ENCODE data around the gene ARMC8.

DNA sequence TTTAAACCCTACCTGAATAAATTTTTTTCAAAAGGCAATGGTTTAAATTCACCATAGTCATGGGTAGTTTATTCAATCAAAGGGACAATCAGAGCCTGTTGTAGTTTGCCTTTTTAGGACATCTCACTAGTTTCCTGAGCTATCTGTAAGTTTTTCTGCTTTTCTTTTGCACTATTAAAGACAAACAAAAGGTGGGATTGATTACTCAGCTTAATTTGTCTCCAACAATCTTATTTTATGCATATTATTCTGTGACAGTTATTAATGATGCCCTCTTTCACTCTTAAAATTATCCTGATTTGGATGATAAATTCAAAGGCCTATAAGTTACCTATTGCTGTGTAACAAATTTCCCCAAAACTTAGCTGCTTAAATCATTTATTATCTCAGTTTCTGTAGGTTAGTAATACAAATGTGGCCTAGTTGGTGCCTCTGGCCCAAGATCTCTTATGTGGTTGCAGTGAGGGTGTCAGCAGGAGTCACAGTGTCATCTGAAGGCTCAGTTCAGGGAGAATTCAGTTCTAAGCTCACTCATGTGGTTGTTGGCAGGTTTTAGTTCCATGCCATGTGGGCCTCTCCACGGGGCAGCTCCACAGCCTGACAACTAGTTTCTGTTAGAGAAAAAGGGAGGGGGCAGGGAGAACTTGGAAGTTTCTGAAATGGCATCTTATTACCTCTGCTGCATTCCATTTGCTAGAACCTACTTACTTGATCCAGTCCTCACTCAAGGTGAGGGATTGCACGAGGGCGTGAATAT, 16.0 kb downstream of the ARMC8 start:
- TF ChIP-seq, protein P1, sequence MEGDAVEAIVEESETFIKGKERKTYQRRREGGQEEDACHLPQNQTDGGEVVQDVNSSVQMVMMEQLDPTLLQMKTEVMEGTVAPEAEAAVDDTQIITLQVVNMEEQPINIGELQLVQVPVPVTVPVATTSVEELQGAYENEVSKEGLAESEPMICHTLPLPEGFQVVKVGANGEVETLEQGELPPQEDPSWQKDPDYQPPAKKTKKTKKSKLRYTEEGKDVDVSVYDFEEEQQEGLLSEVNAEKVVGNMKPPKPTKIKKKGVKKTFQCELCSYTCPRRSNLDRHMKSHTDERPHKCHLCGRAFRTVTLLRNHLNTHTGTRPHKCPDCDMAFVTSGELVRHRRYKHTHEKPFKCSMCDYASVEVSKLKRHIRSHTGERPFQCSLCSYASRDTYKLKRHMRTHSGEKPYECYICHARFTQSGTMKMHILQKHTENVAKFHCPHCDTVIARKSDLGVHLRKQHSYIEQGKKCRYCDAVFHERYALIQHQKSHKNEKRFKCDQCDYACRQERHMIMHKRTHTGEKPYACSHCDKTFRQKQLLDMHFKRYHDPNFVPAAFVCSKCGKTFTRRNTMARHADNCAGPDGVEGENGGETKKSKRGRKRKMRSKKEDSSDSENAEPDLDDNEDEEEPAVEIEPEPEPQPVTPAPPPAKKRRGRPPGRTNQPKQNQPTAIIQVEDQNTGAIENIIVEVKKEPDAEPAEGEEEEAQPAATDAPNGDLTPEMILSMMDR (IDR thresholded peaks at IDR 0.05; ENCODE audit: low read length) = no peak
- TF ChIP-seq EZH2 (IDR thresholded peaks at IDR 0.05; ENCODE audit: borderline replicate concordance, low read length) = no peak

Measured in OCI-LY1 (cell line).